Measurements from ENCODE around the gene ST3GAL4. TPM values are rescaled to one million over a fixed set of nuclear protein-coding genes. Genes with fewer than 3 reads are reported as not detected.

The ST3GAL4 gene
- total and polyA plus RNA-seq, 2 of the 8 experiments (the other 6 are each of a cell fraction or from before 2014, with no cell fraction given), result 15.6 to 20.0 TPM

GRCh38 chr11:126331286-126331685 lies 24.2 kb upstream of the ST3GAL4 start:
- Histone ChIP-seq H3K27ac (ENCODE audit: low read depth, low read length) (no peak overlapping the region), H3K36me3 (ENCODE audit: control insufficient read depth in 2 of 4, insufficient read depth in 4 of 4, low read length in 3 of 4) (peaks cover 0 to 4% (median under 1%) of the 10 kb centered on the region in 4 experiments; a peak in 4 of 8 replicates), H3K4ac (replicated peaks; ENCODE audit: insufficient read length, low read depth, low read length) (no peak overlapping the region), H3K9ac (replicated peaks in 1 of 4; ENCODE audit: extremely low read depth in 1 of 4, low read depth in 3 of 4, low read length in 3 of 4) (no peak overlapping the region), H2AK5ac (ENCODE audit: low read depth, low read length) (no peak overlapping the region), H4K91ac (replicated peaks; ENCODE audit: insufficient read length, low read length) (no peak overlapping the region), H3K23me2 (ENCODE audit: low read depth, low read length) (no peaks in the 10 kb centered on the region), H2BK120ac (replicated peaks; ENCODE audit: low read depth, low read length) (no peak overlapping the region), H3K4me2 (ENCODE audit: insufficient read depth in 1 of 2, low read depth in 2 of 2, low read length in 2 of 2) (no peak overlapping the region), H4K20me1 (replicated peaks in 1 of 2; ENCODE audit: control insufficient read depth in 1 of 2, insufficient read depth in 2 of 2, low read length in 2 of 2) (peaks cover 0 to 4% of the 10 kb centered on the region in 2 experiments), H3K18ac (ENCODE audit: extremely low read depth, low read length) (no peak overlapping the region), H4K8ac (ENCODE audit: extremely low read depth, insufficient read depth, low read length) (no peak overlapping the region), H3K79me1 (ENCODE audit: low read depth, low read length) (peaks cover 2% of the 10 kb centered on the region; the same call in 1 of the 2 replicates), H3K4me1 (replicated peaks in 1 of 4; ENCODE audit: control insufficient read depth in 3 of 4, insufficient read depth in 4 of 4, low read length in 3 of 4) (peaks cover 0 to 4% (median under 1%) of the 10 kb centered on the region in 4 experiments; a peak in 3 of 7 replicates), H3K79me2 (ENCODE audit: control insufficient read depth in 1 of 2, insufficient read depth in 2 of 2, low read length in 2 of 2) (no peaks in the 10 kb centered on the region), H3K56ac (replicated peaks; ENCODE audit: insufficient read length, low read depth, low read length) (no peak overlapping the region), H3K4me3 (ENCODE audit: extremely low read depth in 1 of 4, insufficient read depth in 2 of 4, low read depth in 3 of 4, low read length in 4 of 4) (no peak overlapping the region), H2BK20ac (ENCODE audit: low read length) (no peak overlapping the region), H3K27me3 (replicated peaks in 1 of 4; ENCODE audit: control insufficient read depth in 3 of 4, extremely low read depth in 1 of 4, insufficient read depth in 3 of 4, low read length in 3 of 4) (no peaks in the 10 kb centered on the region), H2BK12ac (ENCODE audit: low read depth, low read length) (no peak overlapping the region), H2BK15ac (ENCODE audit: low read length) (no peak overlapping the region), H2AFZ (ENCODE audit: low read length) (no peak overlapping the region), H2BK5ac (ENCODE audit: low read depth, low read length) (no peak overlapping the region), H3K9me3 (ENCODE audit: insufficient read depth in 2 of 2, low read depth in 1 of 2, low read length in 1 of 2) (no peaks in the 10 kb centered on the region), H4K5ac (ENCODE audit: insufficient read length, low read depth, low read length) (no peak overlapping the region), H3K23ac (ENCODE audit: insufficient read length) (no peak overlapping the region), H3K14ac (ENCODE audit: insufficient read length) (no peak overlapping the region)
- FAIRE-seq (no peak), DNase-seq (ENCODE audit: low read depth in 1 of 2, low spot score in 2 of 2) (no peak)
- ChIA-PET CTCF (ENCODE audit: partially characterized antibody) (interaction anchor here (1.0 to 1.7 kb wide), 2 partner anchors 11 to 21 kb away, joined by 3 to 8 read pairs; no protein-coding TSS in a partner anchor), POLR2A (ENCODE audit: partially characterized antibody) (no interaction called here)
- WGBS, 2 experiments (ENCODE audit: extremely low coverage in 1 of 2, insufficient coverage in 1 of 2, insufficient read length in 1 of 2, insufficient replicate concordance in 2 of 2, low coverage in 1 of 2, low lambda C conversion rate in 2 of 2, missing lambda C conversion rate in 1 of 2), result 93% methylated on average over 13 of the region's 13 CpGs; no CpG with 5 or more reads in 1 of the 2 experiments
- no peak for TF ChIP-seq CTBP2 (IDR thresholded peaks at IDR 0.05; ENCODE audit: borderline replicate concordance, insufficient read depth, insufficient read length, low read length)
- no peak for TF ChIP-seq FOSL1 (IDR thresholded peaks at IDR 0.05; ENCODE audit: insufficient read depth, low read depth, low read length)
- no peak for TF ChIP-seq ATF3 (IDR thresholded peaks at IDR 0.05; ENCODE audit: insufficient read depth, low read depth, low read length)
- no peak for TF ChIP-seq MAX (IDR thresholded peaks at IDR 0.05)
- no peak for TF ChIP-seq GABPA (IDR thresholded peaks at IDR 0.05; ENCODE audit: borderline replicate concordance, insufficient read depth, low read length)
- no peak for TF ChIP-seq SRF (IDR thresholded peaks at IDR 0.05; ENCODE audit: low read depth, low read length)
- no peak for TF ChIP-seq ZNF274 (IDR thresholded peaks at IDR 0.05; ENCODE audit: borderline replicate concordance, extremely low read depth, low read length)
- TF ChIP-seq JUND (IDR thresholded peaks at IDR 0.05; ENCODE audit: low read length), result no peak
- no peak for TF ChIP-seq HDAC2 (IDR thresholded peaks at IDR 0.05; ENCODE audit: borderline replicate concordance in 1 of 2, low read depth in 2 of 2, low read length in 2 of 2)
- no peak for TF ChIP-seq USF2 (IDR thresholded peaks at IDR 0.05; ENCODE audit: low read length)
- no peak for TF ChIP-seq KDM1A (IDR thresholded peaks at IDR 0.05; ENCODE audit: borderline replicate concordance, low read length)
